GM21529 (cell line): ENCODE results near the gene FOXP1.

ENCODE experiments used
- ATAC-seq: cut with Tn5 transposase; IDR thresholded peaks from one replicate; pipeline ENCODE4 v1.9.1; 2021; ENCODE audit not compliant: unreplicated experiment

FOXP1 gene

DNA sequence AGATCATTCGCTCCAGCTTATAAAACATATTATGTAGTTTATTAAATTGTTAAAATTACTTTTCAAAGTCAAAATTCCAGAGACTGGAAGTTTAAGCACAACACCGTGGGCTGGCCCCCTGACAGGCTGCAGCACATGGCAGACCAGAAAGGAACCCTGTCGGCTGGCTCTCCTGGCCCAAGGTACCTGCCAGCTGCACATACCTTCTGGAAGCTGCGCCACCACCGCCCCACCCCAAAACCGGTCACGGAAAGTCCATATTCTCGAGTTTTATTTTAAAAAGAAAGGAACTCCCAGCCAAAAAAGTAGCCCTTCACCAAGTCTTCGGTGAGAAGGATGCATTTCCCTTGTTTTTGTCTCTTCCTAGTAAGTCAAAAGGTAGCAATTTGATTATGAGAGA, 94.6 kb downstream of the FOXP1 start:
- ATAC-seq = no peak

DNA sequence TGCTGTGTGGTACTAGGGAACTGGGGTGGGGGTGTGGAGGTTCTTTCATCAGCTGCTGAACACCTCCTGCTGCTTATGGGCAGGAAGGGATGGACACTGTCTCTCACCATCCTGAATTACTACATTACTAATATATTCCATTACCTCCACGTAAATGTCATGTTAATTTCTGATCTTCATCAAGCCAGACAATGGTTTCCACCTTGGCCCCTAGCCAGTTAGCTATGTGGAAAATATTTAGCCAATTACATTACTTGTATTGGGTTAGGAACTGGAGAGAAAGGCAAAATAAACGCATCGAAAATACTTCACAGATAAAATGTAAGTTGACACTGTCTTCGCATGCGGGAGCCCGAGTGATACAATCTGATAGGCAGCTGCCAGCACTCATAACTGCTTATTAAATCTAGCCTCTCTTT, 95.1 kb downstream of the FOXP1 start:
- no peak for ATAC-seq

DNA sequence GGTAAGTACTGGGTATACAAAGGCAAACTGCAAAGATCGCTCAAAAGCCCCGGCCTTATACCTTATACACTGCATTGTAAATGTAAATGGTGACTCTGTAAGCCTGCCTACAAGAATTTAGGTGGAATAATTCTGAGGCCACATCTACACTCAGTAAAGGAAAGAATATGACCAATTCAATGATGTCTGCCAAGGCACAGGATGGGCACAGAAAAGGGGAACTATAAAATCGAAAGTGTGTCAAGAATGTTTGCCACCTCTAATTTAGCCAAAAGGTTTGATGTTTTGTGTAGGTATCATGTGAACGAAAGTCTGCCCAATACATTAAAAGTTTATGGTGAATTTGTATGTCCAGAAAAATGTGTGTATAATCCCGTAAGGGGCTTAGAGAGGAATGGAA, 96.1 kb downstream of the FOXP1 start:
- ATAC-seq = no peak

DNA sequence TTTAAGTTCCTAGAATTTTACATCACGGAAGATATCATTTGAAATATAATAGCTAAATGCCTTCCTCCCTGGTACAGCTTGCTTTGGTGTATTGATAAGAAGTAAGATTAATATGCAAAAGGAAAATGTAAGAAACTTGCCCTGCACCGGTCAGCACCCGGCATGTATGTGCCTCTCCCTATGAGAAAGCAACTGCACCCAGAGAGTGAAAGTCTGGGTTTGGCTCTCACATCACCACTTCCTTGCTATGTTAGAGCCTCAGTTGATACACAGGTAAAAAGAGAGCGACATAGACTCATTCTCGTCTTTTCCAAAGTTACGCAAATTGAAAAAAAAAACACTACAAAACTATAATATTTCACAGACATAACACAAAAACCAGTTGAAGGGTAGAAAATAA, 96.7 kb downstream of the FOXP1 start:
- ATAC-seq = no peak

DNA sequence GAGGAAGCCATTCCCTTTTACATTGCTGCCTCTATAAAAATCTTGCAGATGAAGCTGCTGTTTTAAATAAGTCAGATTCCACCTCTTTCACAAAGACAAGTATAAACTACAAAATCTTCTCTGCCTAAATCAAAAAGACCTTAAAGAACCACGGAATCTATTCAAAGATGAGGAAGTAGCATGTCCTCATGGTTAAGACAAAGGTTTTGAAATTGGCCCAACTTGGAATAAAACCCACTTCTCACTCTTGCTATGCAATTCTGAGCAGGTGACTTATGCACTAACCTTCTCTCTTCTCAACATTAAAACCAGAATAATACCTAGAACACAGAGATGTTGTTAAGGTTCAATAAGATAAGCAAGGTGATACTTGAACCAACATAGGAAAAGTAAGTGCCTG, 97.6 kb downstream of the FOXP1 start:
- ATAC-seq = no peak

DNA sequence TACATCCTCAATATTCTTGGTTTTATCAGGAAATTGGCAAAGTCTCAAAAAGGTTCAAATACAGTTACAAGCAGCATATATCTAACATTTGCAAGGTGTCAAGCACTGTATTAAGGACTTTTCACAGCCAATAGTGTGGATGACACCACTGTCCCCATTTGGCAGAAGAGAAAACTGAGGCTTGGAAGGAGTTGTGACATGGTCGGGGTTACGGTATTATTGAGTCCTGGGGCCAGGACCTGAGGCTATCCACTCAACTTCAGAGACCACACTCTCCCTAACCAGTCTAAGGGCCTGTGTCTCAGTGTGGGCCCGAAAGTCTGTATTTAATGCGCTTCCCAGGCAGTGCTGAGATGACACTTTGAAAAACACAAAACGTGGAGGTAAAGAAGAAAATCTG, 99.1 kb downstream of the FOXP1 start:
- ATAC-seq = no peak

DNA sequence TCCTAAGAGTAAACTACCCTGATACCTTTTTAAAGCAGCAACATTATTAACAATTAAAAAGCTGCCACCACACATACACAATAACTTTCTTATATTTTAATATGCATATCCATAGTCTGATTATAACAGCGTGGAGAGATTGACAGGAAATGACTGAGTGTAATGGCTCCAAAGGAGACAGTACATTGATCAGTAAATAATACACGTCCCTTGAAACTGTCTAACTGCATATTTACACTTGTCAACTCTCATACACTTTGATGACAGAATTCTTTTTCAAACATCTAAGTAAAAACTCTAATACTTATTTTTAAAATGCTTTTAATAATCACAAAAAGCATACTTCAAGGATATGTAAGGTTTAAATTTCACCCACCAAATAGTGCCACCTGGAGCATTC, 99.5 kb downstream of the FOXP1 start:
- no peak for ATAC-seq

DNA sequence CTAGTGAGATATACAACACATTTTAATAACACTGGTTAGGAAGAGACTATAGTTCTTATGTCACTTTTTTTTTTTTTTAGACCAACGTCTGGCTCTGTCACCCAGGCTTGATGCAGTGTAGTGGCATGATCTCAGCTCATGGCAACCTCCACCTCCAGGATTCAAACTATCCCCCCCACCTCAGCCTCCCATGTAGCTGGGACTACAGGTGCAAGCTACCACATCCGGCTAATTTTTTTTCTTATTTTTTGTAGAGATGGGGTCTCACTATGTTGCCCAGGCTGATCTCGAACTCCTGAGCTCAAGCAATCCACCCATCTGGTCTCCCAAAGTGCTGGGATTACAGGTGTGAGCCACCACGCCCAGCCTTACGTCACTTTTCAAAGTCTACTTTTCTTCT, 100.8 kb downstream of the FOXP1 start:
- no peak for ATAC-seq

DNA sequence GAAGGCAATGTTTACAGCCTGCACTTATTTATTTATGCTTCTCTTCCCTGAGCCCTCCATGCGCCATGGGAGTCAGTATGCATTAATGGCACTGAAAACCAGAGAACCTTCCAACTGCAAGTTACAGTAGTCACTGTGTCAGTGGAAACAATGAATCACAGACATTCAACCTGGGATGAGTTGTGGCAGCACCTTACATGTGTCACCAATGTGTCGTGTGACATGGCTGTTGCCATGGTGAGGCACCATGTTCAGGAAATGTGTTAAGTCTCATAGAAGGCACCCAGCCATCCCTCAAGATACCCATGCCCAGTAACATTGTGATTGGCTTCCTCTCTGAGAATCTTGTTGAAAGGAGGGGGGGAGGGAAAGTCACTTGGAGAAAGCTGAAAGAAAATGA, 105.0 kb downstream of the FOXP1 start:
- no peak for ATAC-seq

DNA sequence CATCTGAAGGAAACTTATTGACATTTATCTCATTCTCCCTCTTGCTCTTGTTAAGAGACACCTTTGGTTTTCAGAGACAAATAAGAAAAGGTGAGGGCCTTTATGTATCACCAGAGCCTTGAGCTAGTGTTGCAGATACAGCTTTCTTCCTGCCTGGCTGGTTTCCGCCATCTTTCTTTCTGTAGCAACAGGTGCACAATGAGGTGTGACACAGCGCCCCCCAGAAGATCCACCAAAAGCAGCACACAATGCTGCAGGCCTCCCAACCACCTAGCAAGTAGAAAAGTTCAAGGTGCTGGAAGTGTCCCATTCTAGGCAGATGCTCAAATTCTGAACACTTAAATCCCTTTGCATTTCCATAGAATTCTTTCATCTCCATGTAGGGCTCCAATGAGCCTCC, 106.6 kb downstream of the FOXP1 start:
- ATAC-seq = no peak

DNA sequence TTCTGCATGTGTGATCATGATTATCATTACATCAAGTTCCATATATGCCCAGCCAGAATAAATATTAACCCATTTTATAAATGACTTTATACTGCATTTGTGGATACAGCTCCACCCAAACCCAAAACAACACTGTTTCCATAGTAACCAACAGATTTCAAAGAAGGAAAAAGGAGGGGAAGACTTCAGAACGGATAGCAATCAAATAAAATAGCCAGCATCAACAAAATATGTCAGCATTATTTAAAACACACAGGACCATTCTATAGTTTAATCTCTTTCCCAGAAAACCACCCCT, 114.4 kb downstream of the FOXP1 start:
- no peak for ATAC-seq

DNA sequence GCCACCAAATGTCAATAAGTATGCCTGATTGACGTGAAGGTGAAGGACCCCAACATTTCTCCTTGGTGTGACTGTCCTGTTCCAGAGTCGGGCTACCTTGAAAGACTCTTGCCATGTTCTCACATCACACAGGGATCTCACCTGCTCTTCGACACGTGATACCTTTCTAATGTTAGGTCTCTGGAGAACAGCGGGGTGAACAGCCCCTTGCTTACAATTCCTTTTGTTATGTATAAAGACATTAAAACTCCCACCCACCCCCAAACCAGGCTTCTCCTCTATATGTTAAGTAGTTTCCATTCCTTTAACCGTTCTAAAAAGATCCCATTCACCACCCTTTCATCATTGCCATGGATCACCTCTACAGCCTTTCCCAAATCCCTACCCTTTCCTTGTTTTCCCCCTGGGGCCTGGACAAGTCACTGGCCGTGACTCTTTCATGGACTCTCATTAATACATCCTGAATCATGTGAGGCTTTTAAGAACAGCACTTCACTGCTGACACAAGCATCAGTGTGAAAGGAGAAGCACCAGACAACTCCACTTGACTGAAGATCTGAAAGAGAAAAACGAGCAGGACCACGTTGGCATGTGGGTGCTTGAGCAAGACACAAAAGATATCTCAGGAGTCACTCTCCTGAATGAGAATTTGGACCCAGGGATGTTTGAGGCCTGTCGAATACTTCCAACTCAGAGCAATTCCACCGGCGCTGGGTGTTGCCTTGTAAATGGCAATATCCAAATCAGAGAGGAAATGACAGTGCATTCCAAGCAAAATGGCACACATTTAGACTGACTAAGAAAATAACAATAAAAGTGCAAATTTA, 115.0 kb downstream of the FOXP1 start:
- ATAC-seq = no peak

DNA sequence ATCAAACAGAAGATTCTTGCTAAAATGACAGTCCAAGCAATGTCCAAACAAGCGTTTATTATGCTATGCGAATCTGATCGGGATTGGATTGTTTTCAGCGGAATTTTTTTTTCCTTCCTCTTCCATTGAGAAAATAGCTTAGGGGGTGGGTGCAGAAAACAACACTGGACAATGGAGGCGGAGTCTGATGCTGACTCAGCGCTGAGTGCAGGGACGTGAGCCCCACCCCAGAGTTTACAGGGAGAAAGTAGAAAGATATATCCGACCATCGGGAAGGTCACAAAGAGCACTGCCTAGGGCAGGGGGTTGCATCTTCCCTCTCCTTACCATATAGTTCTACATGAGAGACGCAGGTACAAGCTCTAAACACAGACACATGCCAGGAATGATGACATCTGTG, 117.0 kb downstream of the FOXP1 start:
- ATAC-seq = no peak

DNA sequence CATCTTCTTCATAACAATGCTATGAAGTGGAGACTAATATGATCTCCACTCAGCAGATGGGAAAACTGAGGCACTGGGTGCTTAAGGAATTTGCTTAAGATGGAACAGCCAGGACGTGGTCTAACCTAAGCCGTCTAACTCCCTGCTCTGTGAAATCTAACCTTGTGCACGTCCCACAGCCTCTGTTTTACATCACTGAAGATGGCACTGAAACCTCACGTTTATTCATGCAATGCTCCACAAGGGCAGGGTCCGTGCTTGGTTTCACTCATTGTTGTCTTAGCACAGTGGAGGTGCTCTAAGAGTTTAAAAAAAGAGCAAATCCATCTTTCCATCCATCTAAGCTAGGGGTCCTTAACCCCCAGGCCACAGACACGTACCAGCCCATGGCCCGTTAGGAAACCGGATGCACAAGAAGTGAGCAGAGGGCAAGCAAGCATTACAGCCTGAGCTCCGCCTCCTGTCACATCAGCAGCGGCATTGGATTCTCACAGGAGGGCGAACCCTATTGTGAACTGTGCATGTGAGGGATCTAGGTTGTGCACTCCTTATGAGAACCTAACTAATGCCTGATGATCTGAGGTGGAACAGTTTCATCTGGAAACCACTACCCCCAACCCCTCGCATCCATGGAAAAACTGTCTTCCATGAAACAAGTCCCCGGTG, 118.0 kb downstream of the FOXP1 start:
- ATAC-seq = no peak

DNA sequence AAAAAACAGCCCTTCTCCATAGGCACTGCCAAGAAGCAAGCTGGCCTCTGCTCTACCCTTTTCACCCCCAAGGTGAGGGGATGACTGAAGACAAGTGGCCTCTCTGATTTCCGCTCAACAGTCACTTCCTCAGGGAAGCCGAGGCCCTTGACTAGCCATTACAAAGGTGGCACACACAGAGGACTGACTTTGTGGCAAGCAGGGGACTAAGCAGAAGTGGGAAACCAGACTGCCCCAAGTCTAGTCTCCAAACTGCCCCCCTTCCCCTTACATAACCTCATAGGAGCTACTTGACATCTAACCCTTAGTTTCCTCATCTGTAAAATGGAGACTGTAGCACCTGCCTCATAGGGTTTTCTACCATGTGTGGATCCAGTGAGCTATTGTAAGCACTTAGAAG, 118.9 kb downstream of the FOXP1 start:
- no peak for ATAC-seq

DNA sequence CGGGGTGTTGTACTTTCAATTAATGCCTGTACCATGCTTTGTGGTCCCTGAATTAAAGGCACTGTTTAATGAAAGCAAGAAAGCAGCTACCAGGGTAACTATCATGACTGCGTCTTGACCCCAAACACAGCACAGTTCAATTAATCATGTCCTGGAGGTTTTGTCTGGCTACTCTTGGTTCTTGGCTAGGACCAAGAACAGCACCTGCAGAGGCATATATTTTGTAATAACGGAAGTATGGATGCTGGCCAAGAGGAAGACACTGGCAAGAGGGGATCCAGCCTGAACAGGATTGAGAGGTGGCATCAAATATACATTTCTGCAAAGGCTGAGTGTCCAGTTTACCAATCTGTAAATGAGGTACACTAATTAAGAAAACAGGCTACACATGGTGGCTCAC, 119.9 kb downstream of the FOXP1 start:
- ATAC-seq = no peak

DNA sequence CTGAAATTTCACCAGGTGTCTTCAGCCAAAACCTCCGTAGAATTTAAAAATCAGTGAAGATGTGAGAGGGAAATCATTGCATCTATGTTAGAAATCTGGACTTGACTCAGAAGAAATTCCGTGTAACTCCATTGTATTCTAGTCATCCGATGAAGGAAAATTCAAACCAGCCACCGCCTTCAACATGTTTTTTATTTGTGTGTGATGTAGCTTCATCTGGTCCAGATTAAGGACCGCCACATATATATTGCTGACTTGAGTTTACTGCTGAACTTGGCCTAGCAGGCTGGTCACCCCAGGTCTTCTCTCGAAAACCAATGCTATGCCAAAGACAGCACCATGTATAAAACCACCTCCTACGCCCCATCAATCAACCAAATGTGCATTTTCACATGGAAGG, 120.9 kb downstream of the FOXP1 start:
- ATAC-seq = no peak

DNA sequence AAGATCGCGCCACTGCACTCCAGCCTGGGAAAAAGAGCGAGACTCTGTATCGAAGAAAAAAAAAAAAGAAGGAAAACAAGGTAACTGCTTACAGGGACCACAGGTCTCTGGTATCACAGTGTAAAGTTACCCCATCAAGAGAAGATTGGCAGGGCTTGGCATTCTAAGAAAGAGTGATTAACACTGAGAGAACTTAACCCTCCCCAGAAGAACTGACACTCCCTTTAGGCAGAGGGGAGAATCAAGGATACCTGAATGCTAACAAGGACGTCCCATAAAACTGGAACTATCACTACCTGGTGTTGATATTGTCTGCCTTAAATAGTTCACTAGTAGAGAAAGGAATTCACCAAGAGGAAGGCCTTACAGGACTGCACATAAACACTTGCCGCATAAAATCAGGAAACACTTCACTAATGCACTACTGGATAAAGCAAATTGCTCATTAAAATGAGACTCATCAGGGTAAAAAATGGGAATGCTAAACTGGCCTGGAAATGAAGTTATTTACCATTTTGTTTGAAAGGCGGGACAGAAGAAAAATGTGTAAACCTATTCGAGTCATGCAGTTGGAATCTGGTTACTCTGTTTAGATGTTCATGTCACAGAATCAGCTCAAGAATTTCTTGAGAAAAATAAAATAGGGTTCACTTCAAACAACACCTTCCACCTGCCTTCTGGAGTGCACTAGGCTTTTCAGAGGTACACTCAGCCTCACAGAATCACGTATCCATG, 121.6 kb downstream of the FOXP1 start:
- ATAC-seq = no peak

DNA sequence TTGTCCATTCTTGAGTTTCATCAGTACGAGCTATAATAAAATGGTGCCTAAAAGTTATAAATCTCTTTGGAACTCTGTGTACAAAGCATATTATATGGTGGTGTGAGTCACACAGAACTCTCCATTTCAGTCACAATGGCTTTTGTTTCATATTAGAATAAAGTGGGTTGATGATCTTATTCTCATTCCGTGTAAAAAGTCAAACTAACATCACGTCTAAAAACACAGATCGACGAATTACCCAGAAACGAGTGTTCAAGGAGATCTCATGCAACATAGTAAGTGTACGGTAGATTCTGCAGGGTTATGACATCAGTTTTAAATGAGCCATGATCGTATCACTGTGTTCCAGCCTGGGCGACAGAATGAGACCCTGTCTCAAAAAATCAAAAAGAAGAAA, 122.4 kb downstream of the FOXP1 start:
- ATAC-seq = no peak

DNA sequence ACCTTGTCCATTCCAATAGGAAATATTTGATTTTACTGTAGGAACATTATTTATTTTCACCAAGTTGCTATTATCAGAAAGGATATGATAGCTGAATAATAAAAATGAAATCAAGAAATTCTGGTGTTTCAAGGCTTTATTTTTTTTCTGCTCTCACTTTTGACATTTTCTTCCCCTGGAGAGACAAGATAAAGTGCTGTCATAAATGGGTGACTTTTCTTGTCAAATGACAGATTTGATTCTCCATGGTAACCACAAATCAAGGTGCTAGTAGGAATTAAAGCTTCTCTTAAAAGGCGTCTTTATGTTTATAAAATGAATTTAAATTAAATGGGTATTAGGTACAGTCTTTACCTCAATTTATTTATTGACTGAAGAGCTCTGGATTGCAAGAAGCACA, 124.6 kb downstream of the FOXP1 start:
- no peak for ATAC-seq

DNA sequence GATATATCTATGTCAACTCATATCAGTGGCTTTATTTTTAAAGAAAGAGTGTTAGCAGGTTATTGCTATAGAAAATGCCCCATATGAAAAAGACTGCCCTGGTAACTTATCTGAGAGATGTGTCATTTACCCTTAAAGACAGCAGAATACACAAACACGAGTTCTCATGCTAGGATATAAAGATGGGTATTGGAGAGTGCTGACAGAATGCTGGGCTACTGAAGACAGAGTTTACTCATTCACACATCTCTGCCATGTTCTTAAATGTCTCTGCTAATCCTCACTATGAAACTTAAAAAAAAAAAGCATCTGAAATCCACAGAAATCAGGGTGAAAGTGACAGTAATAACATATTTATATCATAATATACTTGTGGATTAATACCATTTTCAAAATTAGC, 126.7 kb downstream of the FOXP1 start:
- no peak for ATAC-seq

DNA sequence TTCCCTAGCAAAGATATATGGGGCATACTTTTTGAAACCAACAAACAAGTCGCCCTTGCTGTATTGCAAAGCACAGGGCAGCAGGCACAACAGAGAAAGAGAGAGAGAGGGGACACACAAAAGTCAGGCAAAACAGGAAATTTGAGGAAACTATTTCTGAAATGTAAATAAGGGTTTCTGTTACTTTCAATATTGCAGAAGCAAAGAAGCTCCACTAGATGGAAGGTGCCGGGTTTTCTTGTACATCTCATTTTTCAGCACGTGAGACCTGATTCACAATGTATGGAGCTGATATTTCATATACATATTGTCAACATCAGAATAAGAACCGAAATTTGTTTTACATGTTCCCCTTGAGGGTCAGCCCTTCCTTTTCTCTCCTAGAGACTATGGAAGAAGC, 127.4 kb downstream of the FOXP1 start:
- ATAC-seq = no peak
